Measurements from ENCODE around the gene C1GALT1C1L. TPM values are rescaled to one million over a fixed set of nuclear protein-coding genes. Genes with fewer than 3 reads are reported as not detected.

The C1GALT1C1L gene
- total and polyA plus RNA-seq, 2 donors (not counting 1 experiment from before 2014, with no cell fraction given) = not detected

DNA sequence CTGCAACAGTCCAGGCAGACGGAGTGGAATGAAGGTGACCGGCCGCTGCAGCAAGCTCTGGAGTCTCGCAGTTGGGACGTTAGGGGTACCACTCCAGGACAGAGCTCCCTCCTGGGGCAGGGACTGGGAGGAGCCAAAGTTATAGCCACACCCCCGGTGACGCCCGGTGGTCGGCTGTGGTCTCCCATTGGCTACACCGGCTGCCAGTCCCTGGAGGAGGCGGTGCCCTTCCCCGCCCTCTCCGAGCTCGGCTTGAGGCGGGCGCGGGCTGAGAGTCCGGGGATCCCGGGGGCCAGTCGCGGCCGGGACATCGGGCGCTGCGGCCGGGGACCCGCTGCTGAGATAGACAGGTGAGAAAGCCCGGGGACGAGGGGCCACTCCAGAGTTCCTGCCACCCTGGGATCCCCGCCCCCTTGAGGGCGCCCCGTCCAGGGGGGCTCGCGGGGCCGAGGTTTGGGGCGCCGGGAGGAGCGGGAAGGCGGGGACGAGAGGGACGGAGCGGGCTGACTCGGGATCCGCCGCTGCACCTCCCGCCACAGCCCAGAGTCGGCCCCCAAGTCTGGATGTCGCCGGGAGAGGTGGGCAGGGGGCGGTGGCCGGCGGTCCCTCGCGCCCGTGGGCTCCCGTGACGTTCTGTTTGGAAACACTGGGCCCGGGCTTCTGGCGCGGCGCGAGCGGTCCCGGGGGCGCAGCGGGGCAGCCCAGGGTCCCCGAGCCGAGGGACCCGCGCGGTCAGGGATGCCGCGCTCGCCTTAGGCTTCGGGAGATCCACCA, 39.0 kb downstream of the C1GALT1C1L start, which contains the start of gene PLEKHH2:
TSS of gene PLEKHH2 (plus strand) at position 231 of the 774 bp plus-strand sequence. CDS start 7,414 bp downstream, outside the sequence.
- Histone ChIP-seq H3K79me2 (ENCODE audit: control insufficient read depth, insufficient read depth, low read length) (no peaks in the 10 kb centered on the region), H3K4me3 (ENCODE audit: control extremely low read depth in 1 of 5, extremely low read depth in 1 of 5, insufficient read depth in 1 of 5, low read depth in 2 of 5, low read length in 4 of 5) (peak within 1 kb of the TSS; percentile 34 to 64 (median 61)), H3K27me3 (replicated peaks in 1 of 4; ENCODE audit: control extremely low read depth in 1 of 4, control insufficient read depth in 3 of 4, insufficient read depth in 4 of 4, low read length in 3 of 4) (peaks cover 0 to 36% (median 23%) of the 10 kb centered on the region in 4 experiments), H4K20me1 (ENCODE audit: control insufficient read depth, insufficient read depth, low read length, poor library complexity, severe bottlenecking) (no peaks in the 10 kb centered on the region), H2AFZ (ENCODE audit: insufficient read depth, low read depth, low read length, poor library complexity, severe bottlenecking) (peak within 1 kb of the TSS; percentile 82), H3K9me3 (ENCODE audit: control extremely low read depth in 1 of 3, control insufficient read depth in 2 of 3, insufficient read depth in 1 of 3, low read length in 2 of 3) (peaks cover 0 to 20% (median 4%) of the 10 kb centered on the region in 3 donors), H3K4me1 (ENCODE audit: control insufficient read depth in 2 of 2, insufficient read depth in 2 of 2, low read length in 2 of 2) (peaks cover 15 to 16% of the 10 kb centered on the region in 2 donors), H3K36me3 (replicated peaks in 1 of 2; ENCODE audit: control extremely low read depth in 1 of 2, control insufficient read depth in 1 of 2, extremely low read depth in 1 of 2, insufficient read depth in 2 of 2, low read length in 1 of 2) (no peaks in the 10 kb centered on the region), H3K27ac (ENCODE audit: low read length in 2 of 2) (no peak within 1 kb of the TSS), H3K9ac (ENCODE audit: low read length) (peak within 1 kb of the TSS; percentile 75), H3K4me2 (replicated peaks; ENCODE audit: low read depth, low read length, poor library complexity, severe bottlenecking) (peak within 1 kb of the TSS; percentile 99)
- intact Hi-C loops (cut with micrococcal nuclease) = no loop called here
- H3K4me1 Mint-ChIP-seq = peaks cover 15% of the 10 kb centered on the region
- H3K27me3 Mint-ChIP-seq = peaks cover 56% of the 10 kb centered on the region
- ChIA-PET POLR2A (no interaction called here), CTCF (interaction anchor here (0.7 to 1.0 kb wide), 3 partner anchors 9 to 161 kb away, joined by 4 read pairs; no protein-coding TSS in a partner anchor)
- no peak for TF ChIP-seq EZH2 (IDR thresholded peaks at IDR 0.05; ENCODE audit: borderline replicate concordance, insufficient read depth, low read depth, low read length, poor library complexity, severe bottlenecking)
- TF ChIP-seq, protein P1, sequence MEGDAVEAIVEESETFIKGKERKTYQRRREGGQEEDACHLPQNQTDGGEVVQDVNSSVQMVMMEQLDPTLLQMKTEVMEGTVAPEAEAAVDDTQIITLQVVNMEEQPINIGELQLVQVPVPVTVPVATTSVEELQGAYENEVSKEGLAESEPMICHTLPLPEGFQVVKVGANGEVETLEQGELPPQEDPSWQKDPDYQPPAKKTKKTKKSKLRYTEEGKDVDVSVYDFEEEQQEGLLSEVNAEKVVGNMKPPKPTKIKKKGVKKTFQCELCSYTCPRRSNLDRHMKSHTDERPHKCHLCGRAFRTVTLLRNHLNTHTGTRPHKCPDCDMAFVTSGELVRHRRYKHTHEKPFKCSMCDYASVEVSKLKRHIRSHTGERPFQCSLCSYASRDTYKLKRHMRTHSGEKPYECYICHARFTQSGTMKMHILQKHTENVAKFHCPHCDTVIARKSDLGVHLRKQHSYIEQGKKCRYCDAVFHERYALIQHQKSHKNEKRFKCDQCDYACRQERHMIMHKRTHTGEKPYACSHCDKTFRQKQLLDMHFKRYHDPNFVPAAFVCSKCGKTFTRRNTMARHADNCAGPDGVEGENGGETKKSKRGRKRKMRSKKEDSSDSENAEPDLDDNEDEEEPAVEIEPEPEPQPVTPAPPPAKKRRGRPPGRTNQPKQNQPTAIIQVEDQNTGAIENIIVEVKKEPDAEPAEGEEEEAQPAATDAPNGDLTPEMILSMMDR (IDR thresholded peaks at IDR 0.05) = no peak
- H3K9me3 Mint-ChIP-seq (ENCODE audit: insufficient read depth) = peaks cover 4% of the 10 kb centered on the region
- ATAC-seq (ENCODE audit: low read depth) (peak; percentile 100), DNase-seq (peak; percentile 84)
- no peak within 1 kb of the TSS for H3K27ac Mint-ChIP-seq
- WGBS (ENCODE audit: insufficient coverage) = 1% methylated on average over 75 of the region's 75 CpGs
- H3K4me3 Mint-ChIP-seq = peak within 1 kb of the TSS; percentile 85

DNA sequence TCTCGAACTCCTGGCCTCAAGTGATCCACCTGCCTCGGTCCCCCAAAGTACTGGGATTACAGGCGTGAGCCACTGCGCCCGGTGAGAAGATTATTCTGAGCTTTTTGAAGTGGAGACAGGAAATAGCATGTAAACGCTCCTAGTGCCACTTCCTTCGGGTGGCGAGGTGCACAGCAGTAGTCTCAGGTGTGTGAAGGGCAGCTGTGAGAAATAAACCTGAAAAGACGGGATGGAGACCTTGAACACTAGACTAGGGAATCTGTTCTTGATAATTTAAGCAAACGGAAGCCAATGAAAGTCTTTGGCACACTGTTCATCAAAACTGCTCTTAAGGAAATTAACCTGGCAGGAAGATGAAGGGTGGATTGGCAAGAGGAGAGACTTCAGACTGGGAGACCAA, 39.6 kb downstream of the C1GALT1C1L start:
- Histone ChIP-seq H3K79me2 (ENCODE audit: control insufficient read depth, insufficient read depth, low read length) (no peaks in the 10 kb centered on the region), H2AFZ (ENCODE audit: insufficient read depth, low read depth, low read length, poor library complexity, severe bottlenecking) (peak overlapping the region; percentile 82), H3K4me2 (replicated peaks; ENCODE audit: low read depth, low read length, poor library complexity, severe bottlenecking) (peak overlapping the region; percentile 99), H3K4me3 (ENCODE audit: control extremely low read depth in 1 of 5, extremely low read depth in 1 of 5, insufficient read depth in 1 of 5, low read depth in 2 of 5, low read length in 4 of 5) (peak overlapping the region; percentile 34 to 64 (median 61)), H3K9ac (ENCODE audit: low read length) (peak overlapping the region; percentile 75), H3K9me3 (ENCODE audit: control extremely low read depth in 1 of 3, control insufficient read depth in 2 of 3, insufficient read depth in 1 of 3, low read length in 2 of 3) (peaks cover 0 to 20% (median 4%) of the 10 kb centered on the region in 3 donors), H3K4me1 (ENCODE audit: control insufficient read depth in 2 of 2, insufficient read depth in 2 of 2, low read length in 2 of 2) (peaks cover 15 to 16% of the 10 kb centered on the region in 2 donors), H3K36me3 (replicated peaks in 1 of 2; ENCODE audit: control extremely low read depth in 1 of 2, control insufficient read depth in 1 of 2, extremely low read depth in 1 of 2, insufficient read depth in 2 of 2, low read length in 1 of 2) (no peaks in the 10 kb centered on the region), H3K27ac (ENCODE audit: low read length in 2 of 2) (no peak overlapping the region), H3K27me3 (replicated peaks in 1 of 4; ENCODE audit: control extremely low read depth in 1 of 4, control insufficient read depth in 3 of 4, insufficient read depth in 4 of 4, low read length in 3 of 4) (peaks cover 0 to 36% (median 23%) of the 10 kb centered on the region in 4 experiments), H4K20me1 (ENCODE audit: control insufficient read depth, insufficient read depth, low read length, poor library complexity, severe bottlenecking) (no peaks in the 10 kb centered on the region)
- intact Hi-C loops (cut with micrococcal nuclease) = no loop called here
- TF ChIP-seq EZH2 (IDR thresholded peaks at IDR 0.05; ENCODE audit: borderline replicate concordance, insufficient read depth, low read depth, low read length, poor library complexity, severe bottlenecking) = no peak
- TF ChIP-seq, protein P1 (IDR thresholded peaks at IDR 0.05) = no peak
- ChIA-PET POLR2A (no interaction called here), CTCF (interaction anchor here (0.7 to 1.0 kb wide), 3 partner anchors 9 to 162 kb away, joined by 4 read pairs; no protein-coding TSS in a partner anchor)
- peaks cover 4% of the 10 kb centered on the region for H3K9me3 Mint-ChIP-seq (ENCODE audit: insufficient read depth)
- ATAC-seq (ENCODE audit: low read depth) = no peak
- peaks cover 15% of the 10 kb centered on the region for H3K4me1 Mint-ChIP-seq
- peaks cover 62% of the 10 kb centered on the region for H3K27me3 Mint-ChIP-seq
- no peak overlapping the region for H3K27ac Mint-ChIP-seq
- 17% methylated on average over 8 of the region's 10 CpGs for whole genome bisulfite sequencing (ENCODE audit: insufficient coverage)
- peak overlapping the region; percentile 85 for H3K4me3 Mint-ChIP-seq
- no peak for DNase-seq
